ENCODE data around the gene ARGLU1.

ARGLU1 gene

GRCh38 chr13:106524108-106524507, 43.8 kb downstream of the ARGLU1 start:
- no peak for DNase-seq (ENCODE audit: low spot score)

GRCh38 chr13:106523576-106523975, 44.4 kb downstream of the ARGLU1 start:
- no peak for DNase-seq (ENCODE audit: low spot score)

- no peak for DNase-seq (ENCODE audit: low spot score)
Observed at GRCh38 chr13:106522898-106523525, 44.9 kb downstream of the ARGLU1 start.

GRCh38 chr13:106522112-106522705, 45.7 kb downstream of the ARGLU1 start:
- no peak for DNase-seq (ENCODE audit: low spot score)

GRCh38 chr13:106521095-106521799, 46.7 kb downstream of the ARGLU1 start:
- no peak for DNase-seq (ENCODE audit: low spot score)

- DNase-seq (ENCODE audit: low spot score), result no peak
Observed at GRCh38 chr13:106520251-106521054, 47.5 kb downstream of the ARGLU1 start.

GRCh38 chr13:106518512-106518911, 49.4 kb downstream of the ARGLU1 start:
- DNase-seq (ENCODE audit: low spot score), result no peak

GRCh38 chr13:106517109-106517847, 50.7 kb downstream of the ARGLU1 start:
- no peak for DNase-seq (ENCODE audit: low spot score)

GRCh38 chr13:106515635-106516254, 52.2 kb downstream of the ARGLU1 start:
- no peak for DNase-seq (ENCODE audit: low spot score)

- DNase-seq (ENCODE audit: low spot score), result no peak
Observed at GRCh38 chr13:106514928-106515634, 52.9 kb downstream of the ARGLU1 start.

GRCh38 chr13:106513025-106513983, 54.6 kb downstream of the ARGLU1 start:
- DNase-seq (ENCODE audit: low spot score), result no peak

GRCh38 chr13:106507560-106508274, 60.2 kb downstream of the ARGLU1 start:
- no peak for DNase-seq (ENCODE audit: low spot score)

GRCh38 chr13:106506286-106506685, 61.7 kb downstream of the ARGLU1 start:
- DNase-seq (ENCODE audit: low spot score), result no peak

GRCh38 chr13:106505732-106506131, 62.2 kb downstream of the ARGLU1 start:
- no peak for DNase-seq (ENCODE audit: low spot score)

GRCh38 chr13:106505295-106505694, 62.6 kb downstream of the ARGLU1 start:
- no peak for DNase-seq (ENCODE audit: low spot score)

- DNase-seq (ENCODE audit: low spot score), result no peak
Observed at GRCh38 chr13:106503730-106504453, 64.0 kb downstream of the ARGLU1 start.

GRCh38 chr13:106503272-106503671, 64.7 kb downstream of the ARGLU1 start:
- no peak for DNase-seq (ENCODE audit: low spot score)

- DNase-seq (ENCODE audit: low spot score), result no peak
Observed at GRCh38 chr13:106500445-106500844, 67.5 kb downstream of the ARGLU1 start.
